CD4-positive, alpha-beta T cell treated with Interleukin-1 beta for 1 hour (primary cell): ENCODE data around the gene MTCH1.
"Not testable (repeated sequence)": the region's sequence is repeated elsewhere in the genome, so short reads cannot be mapped to it uniquely, and the experiment has no call there.

Source experiments
- DNase-seq, 2 donors: peaks; one replicate each; pipeline ENCODE4 v3.0.0-alpha.2; 2020 to 2022

Gene MTCH1

GRCh38 chr6:37016995-37017394 lies 31.0 kb upstream of the MTCH1 start:
- DNase-seq, result no peak

- no peak for DNase-seq
These were observed 29.5 kb upstream of the MTCH1 start for GRCh38 chr6:37015532-37015931.

GRCh38 chr6:37014667-37015066 lies 28.7 kb upstream of the MTCH1 start:
- no peak for DNase-seq

GRCh38 chr6:37013516-37014491 lies 27.8 kb upstream of the MTCH1 start:
- DNase-seq, result no peak

- DNase-seq, result no peak
These were observed 25.8 kb upstream of the MTCH1 start for GRCh38 chr6:37011656-37012378.

- DNase-seq, result no peak
These were observed 24.5 kb upstream of the MTCH1 start for GRCh38 chr6:37010402-37010892.

- no peak for DNase-seq
These were observed 22.8 kb upstream of the MTCH1 start for GRCh38 chr6:37008484-37009465.

GRCh38 chr6:37007340-37008043 lies 21.5 kb upstream of the MTCH1 start:
- DNase-seq, result peak in 1 of 2 donors; percentile 52

- DNase-seq, result no peak
These were observed 20.9 kb upstream of the MTCH1 start for GRCh38 chr6:37006793-37007339.

- DNase-seq, result no peak
These were observed 20.0 kb upstream of the MTCH1 start for GRCh38 chr6:37005827-37006567.

- peak in 1 of 2 donors; percentile 73 for DNase-seq
These were observed 19.2 kb upstream of the MTCH1 start, which contains the start of gene FGD2 for GRCh38 chr6:37005061-37005810. FGD2 (plus strand) TSS chr6:37005655; CDS start chr6:37005818, 163 bp downstream.

GRCh38 chr6:37004044-37004980 lies 18.3 kb upstream of the MTCH1 start:
- peak in 1 of 2 donors; percentile 30 for DNase-seq

- DNase-seq, result no peak
These were observed 13.7 kb upstream of the MTCH1 start for GRCh38 chr6:36999751-37000125.

- DNase-seq, result no peak
These were observed 13.2 kb upstream of the MTCH1 start for GRCh38 chr6:36999061-36999750.

GRCh38 chr6:36998723-36999038 lies 12.7 kb upstream of the MTCH1 start:
- no peak for DNase-seq

GRCh38 chr6:36997811-36998722 lies 12.1 kb upstream of the MTCH1 start:
- DNase-seq, result no peak

GRCh38 chr6:36990401-36990800 lies 4.4 kb upstream of the MTCH1 start:
- not testable (repeated sequence) for DNase-seq
